SK-N-SH treated with all-trans-retinoic acid at 6 μM for 48 hours (cell line): Measurements from ENCODE around the gene ATP6V0C.

Experiments
- ATAC-seq: fragments of 200-7000 bp; cut with Tn5 transposase; 3 replicates; pipeline ENCODE4 v1.9.1; 2020; ENCODE audit warnings: mild to moderate bottlenecking, moderate library complexity
- ARNTL ChIP-seq: fragments of 450-650 bp; formaldehyde crosslinking; IDR thresholded peaks from 2 replicates; pipeline ENCODE4 v1.5.0; 2020; ENCODE audit warnings: low read depth, mild to moderate bottlenecking, moderate library complexity, borderline replicate concordance
- BACH2 ChIP-seq: fragments of 250-450 bp; sonication (Bioruptor Pico); IDR thresholded peaks from 2 replicates; pipeline ENCODE4 v1.9.0; 2021; ENCODE audit warnings: mild to moderate bottlenecking, borderline replicate concordance
- CREB5 ChIP-seq: fragments of 250-450 bp; sonication (Bioruptor Pico); IDR thresholded peaks from 2 replicates; pipeline ENCODE4 v1.5.1; 2020; ENCODE audit warnings: low read depth, mild to moderate bottlenecking, moderate library complexity
- CSDC2 ChIP-seq: fragments of 250-450 bp; sonication (Bioruptor Pico); IDR thresholded peaks from 2 replicates; pipeline ENCODE4 v1.5.0; 2020; ENCODE audit warnings: mild to moderate bottlenecking, moderate library complexity
- CSRNP3 ChIP-seq: fragments of 250-450 bp; sonication (Bioruptor Pico); IDR thresholded peaks from 2 replicates; pipeline ENCODE4 v1.5.1; 2021; ENCODE audit warnings: mild to moderate bottlenecking, moderate library complexity
- GLIS3 ChIP-seq: fragments of 250-450 bp; sonication (Bioruptor Pico); IDR thresholded peaks from 2 replicates; pipeline ENCODE4 v1.5.0; 2020; ENCODE audit warnings: mild to moderate bottlenecking, moderate library complexity
- ISL1 ChIP-seq: fragments of 250-450 bp; sonication (Bioruptor Pico); IDR thresholded peaks from 2 replicates; pipeline ENCODE4 v2.1.2; 2022; ENCODE audit warnings: mild to moderate bottlenecking, moderate library complexity
- OSR1 ChIP-seq: fragments of 250-450 bp; sonication (Bioruptor Pico); IDR thresholded peaks from 2 replicates; pipeline ENCODE4 v1.8.0; 2022; ENCODE audit warnings: moderate library complexity, mild to moderate bottlenecking, inconsistent platforms
- PATZ1 ChIP-seq: fragments of 250-450 bp; sonication (Bioruptor Pico); IDR thresholded peaks from 2 replicates; pipeline ENCODE4 v1.8.0; 2020; ENCODE audit warnings: mild to moderate bottlenecking, moderate library complexity, borderline replicate concordance
- POU6F1 ChIP-seq: fragments of 250-450 bp; sonication (Bioruptor Pico); IDR thresholded peaks from 2 replicates; pipeline ENCODE4 v1.8.0; 2021; ENCODE audit warnings: low read depth, mild to moderate bottlenecking, moderate library complexity, borderline replicate concordance
- PPARA ChIP-seq: fragments of 250-450 bp; sonication (Bioruptor Pico); IDR thresholded peaks from 2 replicates; pipeline ENCODE4 v1.5.0; 2020; ENCODE audit warnings: mild to moderate bottlenecking, borderline replicate concordance
- RARB ChIP-seq: fragments of 250-450 bp; sonication (Bioruptor Pico); IDR thresholded peaks from 2 replicates; pipeline ENCODE4 v1.8.0; 2021; ENCODE audit warnings: mild to moderate bottlenecking, moderate library complexity
- SNAI2 ChIP-seq: fragments of 250-450 bp; sonication (Bioruptor Pico); IDR thresholded peaks from 2 replicates; pipeline ENCODE4 v1.5.0; 2020; ENCODE audit warnings: mild to moderate bottlenecking, moderate library complexity
- TCF4 ChIP-seq: fragments of 250-450 bp; sonication (Bioruptor Pico); IDR thresholded peaks from 2 replicates; pipeline ENCODE4 v1.8.0; 2021; ENCODE audit warnings: mild to moderate bottlenecking, moderate library complexity, borderline replicate concordance
- TOX ChIP-seq: fragments of 250-450 bp; sonication (Bioruptor Pico); IDR thresholded peaks from 2 replicates; pipeline ENCODE4 v1.8.0; 2021; ENCODE audit warnings: mild to moderate bottlenecking, moderate library complexity, borderline replicate concordance
- TSHZ2 ChIP-seq: fragments of 250-450 bp; sonication (Bioruptor Pico); IDR thresholded peaks from 2 replicates; pipeline ENCODE4 v1.5.0; 2020; ENCODE audit warnings: mild to moderate bottlenecking, moderate library complexity
- ZC3H10 ChIP-seq: fragments of 250-450 bp; sonication (Bioruptor Pico); IDR thresholded peaks from 2 replicates; pipeline ENCODE4 v1.5.1; 2021; ENCODE audit warnings: mild to moderate bottlenecking, moderate library complexity
- ZFP3 ChIP-seq: fragments of 250-450 bp; sonication (Bioruptor Pico); IDR thresholded peaks from 2 replicates; pipeline ENCODE4 v1.5.0; 2020; ENCODE audit warnings: mild to moderate bottlenecking, moderate library complexity
- ZFP30 ChIP-seq: fragments of 450-650 bp; formaldehyde crosslinking; IDR thresholded peaks from 2 replicates; pipeline ENCODE4 v1.5.0; 2022; ENCODE audit warnings: mild to moderate bottlenecking, moderate library complexity
- ZNF70 ChIP-seq: fragments of 450-650 bp; formaldehyde crosslinking; IDR thresholded peaks from 2 replicates; pipeline ENCODE4 v1.5.0; 2020; ENCODE audit warnings: mild to moderate bottlenecking, moderate library complexity
- ZNF8 ChIP-seq: fragments of 450-650 bp; formaldehyde crosslinking; IDR thresholded peaks from 2 replicates; pipeline ENCODE4 v1.5.0; 2020; ENCODE audit warnings: mild to moderate bottlenecking, moderate library complexity

Gene ATP6V0C

GRCh38 chr16:2513405-2514332 lies at the start of gene ATP6V0C:
TSS of gene ATP6V0C (plus strand) at chr16:2513952. CDS start at chr16:2514104, 152 bp downstream.
- peak; percentile 90 for ATAC-seq
- TF ChIP-seq CSDC2 (no peak), GLIS3 (no peak), BACH2 (no peak), POU6F1 (no peak), PATZ1 (CRISPR knock-in tag) (no peak), ARNTL (CRISPR knock-in tag) (no peak), ISL1 (CRISPR knock-in tag) (no peak), TSHZ2 (CRISPR knock-in tag) (no peak), CSRNP3 (CRISPR knock-in tag) (no peak), TCF4 (CRISPR knock-in tag) (no peak), CREB5 (CRISPR knock-in tag) (no peak), TOX (CRISPR knock-in tag) (no peak), ZFP3 (CRISPR knock-in tag) (no peak), ZC3H10 (CRISPR knock-in tag) (no peak), ZNF8 (CRISPR knock-in tag) (no peak), ZNF70 (CRISPR knock-in tag) (no peak), SNAI2 (no peak), OSR1 (CRISPR knock-in tag) (no peak), ZFP30 (CRISPR knock-in tag) (no peak), PPARA (CRISPR knock-in tag) (no peak)

- no peak for ATAC-seq
- TF ChIP-seq ISL1 (CRISPR knock-in tag) (no peak), CSDC2 (no peak), POU6F1 (no peak), ZFP3 (CRISPR knock-in tag) (no peak), TCF4 (CRISPR knock-in tag) (no peak), PATZ1 (CRISPR knock-in tag) (no peak), CREB5 (CRISPR knock-in tag) (no peak), OSR1 (CRISPR knock-in tag) (no peak), TSHZ2 (CRISPR knock-in tag) (no peak), RARB (CRISPR knock-in tag) (no peak)
Observed at GRCh38 chr16:2464333-2464732, 49.4 kb upstream of the ATP6V0C start.
